ENCODE data around the gene RNF34. TPM values are rescaled to one million over a fixed set of nuclear protein-coding genes. Genes with fewer than 3 reads are reported as not detected.
A peak's percentile ranks its signal among the peaks of the same experiment; 100 is the strongest.

RNF34 gene
- total and polyA plus RNA-seq, 2 of the 13 experiments (the other 11 are each of a cell fraction or from before 2014, with no cell fraction given) = 36.8 to 53.2 TPM

GRCh38 chr12:121399391-121400331 lies at the start of gene RNF34 (continued):
- no peak; the same call in 1 of the 2 replicates for TF ChIP-seq TP53 (CRISPR knock-in tag; conservative IDR thresholded peaks at IDR 0.05)
- TF ChIP-seq PRDM10 (CRISPR knock-in tag; IDR thresholded peaks at IDR 0.05; ENCODE audit: low read depth) = peak; percentile 58; the same call in 1 of the 2 replicates
- TF ChIP-seq ZNF558 (CRISPR knock-in tag; IDR thresholded peaks at IDR 0.05; ENCODE audit: borderline replicate concordance) = peak; percentile 53; the same call in 1 of the 2 replicates
- TF ChIP-seq HOXD1 (CRISPR knock-in tag; IDR thresholded peaks at IDR 0.05) = no peak; the same call in 1 of the 2 replicates
- TF ChIP-seq FOXA1 (IDR thresholded peaks at IDR 0.05) = no peak
- no peak for TF ChIP-seq FOXA1 (CRISPR knock-in tag; IDR thresholded peaks at IDR 0.05)
- no peak for TF ChIP-seq ZFP37 (CRISPR knock-in tag; IDR thresholded peaks at IDR 0.05; ENCODE audit: borderline replicate concordance)
- TF ChIP-seq MIER3 (CRISPR knock-in tag; IDR thresholded peaks at IDR 0.05; ENCODE audit: borderline replicate concordance) = no peak
- TF ChIP-seq KMT2B (CRISPR knock-in tag; IDR thresholded peaks at IDR 0.05) = peak; percentile 86
- no peak for TF ChIP-seq ZNF207 (IDR thresholded peaks at IDR 0.05; ENCODE audit: borderline replicate concordance)
- TF ChIP-seq ZNF260 (CRISPR knock-in tag; IDR thresholded peaks at IDR 0.05; ENCODE audit: borderline replicate concordance, low read depth) = no peak
- TF ChIP-seq, protein P1, sequence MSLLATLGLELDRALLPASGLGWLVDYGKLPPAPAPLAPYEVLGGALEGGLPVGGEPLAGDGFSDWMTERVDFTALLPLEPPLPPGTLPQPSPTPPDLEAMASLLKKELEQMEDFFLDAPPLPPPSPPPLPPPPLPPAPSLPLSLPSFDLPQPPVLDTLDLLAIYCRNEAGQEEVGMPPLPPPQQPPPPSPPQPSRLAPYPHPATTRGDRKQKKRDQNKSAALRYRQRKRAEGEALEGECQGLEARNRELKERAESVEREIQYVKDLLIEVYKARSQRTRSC (CRISPR knock-in tag; IDR thresholded peaks at IDR 0.05; ENCODE audit: low read depth) = no peak
- TF ChIP-seq ZNF598 (CRISPR knock-in tag; IDR thresholded peaks at IDR 0.05; ENCODE audit: borderline replicate concordance) = no peak; the same call in 1 of the 2 replicates
- TF ChIP-seq HMGA1 (CRISPR knock-in tag; conservative IDR thresholded peaks at IDR 0.05) = no peak
- no peak for TF ChIP-seq U2AF2 (IDR thresholded peaks at IDR 0.05; ENCODE audit: low read depth, low read length)
- TF ChIP-seq NONO (IDR thresholded peaks at IDR 0.05) = no peak
- TF ChIP-seq NONO (CRISPR knock-in tag; conservative IDR thresholded peaks at IDR 0.05) = peak; percentile 79
- peak; percentile 89 for TF ChIP-seq HIVEP1 (CRISPR knock-in tag; IDR thresholded peaks at IDR 0.05)
- TF ChIP-seq, protein P2, sequence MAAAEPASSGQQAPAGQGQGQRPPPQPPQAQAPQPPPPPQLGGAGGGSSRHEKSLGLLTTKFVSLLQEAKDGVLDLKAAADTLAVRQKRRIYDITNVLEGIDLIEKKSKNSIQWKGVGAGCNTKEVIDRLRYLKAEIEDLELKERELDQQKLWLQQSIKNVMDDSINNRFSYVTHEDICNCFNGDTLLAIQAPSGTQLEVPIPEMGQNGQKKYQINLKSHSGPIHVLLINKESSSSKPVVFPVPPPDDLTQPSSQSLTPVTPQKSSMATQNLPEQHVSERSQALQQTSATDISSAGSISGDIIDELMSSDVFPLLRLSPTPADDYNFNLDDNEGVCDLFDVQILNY (CRISPR knock-in tag; conservative IDR thresholded peaks at IDR 0.05) = peak; percentile 55
- no peak for TF ChIP-seq MLXIP (CRISPR knock-in tag; IDR thresholded peaks at IDR 0.05; ENCODE audit: borderline replicate concordance)
- TF ChIP-seq SNAPC5 (CRISPR knock-in tag; IDR thresholded peaks at IDR 0.05; ENCODE audit: borderline replicate concordance) = no peak
